ENCODE results near the gene B3GNT5.
"Not testable (repeated sequence)": the region's sequence is repeated elsewhere in the genome, so short reads cannot be mapped to it uniquely, and the experiment has no call there.

B3GNT5 gene

GRCh38 chr3:183252973-183253527, at the start of gene B3GNT5:
TSS of gene B3GNT5 (plus strand) at chr3:183253253. CDS start at chr3:183269799, 16,546 bp downstream.
- DNase-seq (ENCODE audit: low read depth), result no peak

- no peak for DNase-seq (ENCODE audit: low read depth)
Observed at GRCh38 chr3:183203670-183204069, 49.4 kb upstream of the B3GNT5 start.

GRCh38 chr3:183208260-183208659, 44.8 kb upstream of the B3GNT5 start:
- no peak for DNase-seq (ENCODE audit: low read depth)

- no peak for DNase-seq (ENCODE audit: low read depth)
Observed at GRCh38 chr3:183208800-183209199, 44.3 kb upstream of the B3GNT5 start.

GRCh38 chr3:183210341-183210740, 42.7 kb upstream of the B3GNT5 start:
- DNase-seq (ENCODE audit: low read depth), result no peak

GRCh38 chr3:183210862-183211341, 42.2 kb upstream of the B3GNT5 start:
- DNase-seq (ENCODE audit: low read depth), result no peak

GRCh38 chr3:183211352-183211751, 41.7 kb upstream of the B3GNT5 start:
- DNase-seq (ENCODE audit: low read depth), result no peak

GRCh38 chr3:183212096-183212495, 41.0 kb upstream of the B3GNT5 start:
- no peak for DNase-seq (ENCODE audit: low read depth)

- no peak for DNase-seq (ENCODE audit: low read depth)
Observed at GRCh38 chr3:183212565-183212964, 40.5 kb upstream of the B3GNT5 start.

GRCh38 chr3:183213415-183214276, 39.4 kb upstream of the B3GNT5 start:
- DNase-seq (ENCODE audit: low read depth), result no peak

GRCh38 chr3:183214277-183214612, 38.8 kb upstream of the B3GNT5 start:
- no peak for DNase-seq (ENCODE audit: low read depth)

- DNase-seq (ENCODE audit: low read depth), result no peak
Observed at GRCh38 chr3:183215591-183216202, 37.4 kb upstream of the B3GNT5 start.

- no peak for DNase-seq (ENCODE audit: low read depth)
Observed at GRCh38 chr3:183217548-183218332, 35.3 kb upstream of the B3GNT5 start.

- DNase-seq (ENCODE audit: low read depth), result no peak
Observed at GRCh38 chr3:183218826-183219225, 34.2 kb upstream of the B3GNT5 start.

GRCh38 chr3:183220828-183221227, 32.2 kb upstream of the B3GNT5 start:
- no peak for DNase-seq (ENCODE audit: low read depth)

GRCh38 chr3:183222631-183223235, 30.3 kb upstream of the B3GNT5 start:
- DNase-seq (ENCODE audit: low read depth), result no peak

- no peak for DNase-seq (ENCODE audit: low read depth)
Observed at GRCh38 chr3:183224180-183224970, 28.7 kb upstream of the B3GNT5 start.

- no peak for DNase-seq (ENCODE audit: low read depth)
Observed at GRCh38 chr3:183226333-183226890, 26.6 kb upstream of the B3GNT5 start.

GRCh38 chr3:183227586-183227985, 25.5 kb upstream of the B3GNT5 start:
- DNase-seq (ENCODE audit: low read depth), result no peak

- no peak for DNase-seq (ENCODE audit: low read depth)
Observed at GRCh38 chr3:183229178-183229577, 23.9 kb upstream of the B3GNT5 start.

- DNase-seq (ENCODE audit: low read depth), result not testable (repeated sequence)
Observed at GRCh38 chr3:183230251-183230650, 22.8 kb upstream of the B3GNT5 start.

Measured in amniotic epithelial cell (primary cell).